GM21825 (cell line): Measurements from ENCODE around the gene C1orf226.
"Not testable (repeated sequence)": the region's sequence is repeated elsewhere in the genome, so short reads cannot be mapped to it uniquely, and the experiment has no call there.

ENCODE experiments used
- ATAC-seq: cut with Tn5 transposase; IDR thresholded peaks from one replicate; pipeline ENCODE4 v1.9.1; 2021; ENCODE audit warnings: mild to moderate bottlenecking, moderate library complexity; ENCODE audit not compliant: unreplicated experiment

The C1orf226 gene

DNA sequence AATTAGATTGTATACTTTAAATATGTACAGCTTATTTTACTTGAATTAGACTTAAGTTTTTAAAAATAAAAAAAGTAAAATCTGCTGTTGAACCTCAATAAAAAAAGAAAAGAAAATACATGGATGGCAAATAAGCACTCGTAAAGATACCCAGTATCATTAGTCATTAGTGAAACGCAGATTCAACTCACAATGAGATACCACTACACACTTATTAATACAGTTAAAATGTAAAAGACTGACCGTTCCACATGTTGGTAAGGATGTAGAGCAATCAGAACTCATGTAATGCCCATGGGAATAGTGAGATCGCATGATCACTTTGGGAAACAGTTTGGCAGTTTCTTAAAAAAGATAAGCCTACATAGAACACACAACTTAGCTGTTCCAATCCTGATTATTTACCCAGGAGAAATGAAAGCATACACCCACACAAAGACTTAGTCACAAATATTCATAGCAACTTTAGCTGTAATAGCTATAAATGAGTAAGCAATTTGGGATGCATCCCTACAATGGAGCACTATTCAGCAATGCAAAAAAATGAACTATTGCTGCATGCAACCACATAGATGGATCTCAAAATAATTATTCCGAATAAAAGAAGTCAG lies 23.1 kb downstream of the C1orf226 start:
- no peak for ATAC-seq

DNA sequence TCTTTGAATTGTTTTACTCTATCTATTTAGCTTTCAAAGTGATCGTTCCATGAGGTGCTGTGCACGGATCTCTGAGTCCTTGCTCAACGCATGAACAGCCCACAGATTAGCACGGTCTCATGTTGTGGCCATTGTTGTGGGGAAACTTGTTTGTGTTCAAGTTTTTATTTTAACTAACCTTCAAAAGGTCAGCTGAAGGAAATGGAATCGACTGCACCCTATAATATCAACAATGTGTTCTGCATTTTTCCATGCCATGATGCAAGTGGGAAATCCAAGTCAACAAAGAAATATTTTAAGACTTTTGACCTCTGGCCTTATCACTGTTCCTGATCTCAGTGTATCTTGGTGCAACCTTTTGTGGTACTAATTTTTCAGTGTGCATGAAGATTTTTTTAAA lies 24.3 kb downstream of the C1orf226 start:
- no peak for ATAC-seq

DNA sequence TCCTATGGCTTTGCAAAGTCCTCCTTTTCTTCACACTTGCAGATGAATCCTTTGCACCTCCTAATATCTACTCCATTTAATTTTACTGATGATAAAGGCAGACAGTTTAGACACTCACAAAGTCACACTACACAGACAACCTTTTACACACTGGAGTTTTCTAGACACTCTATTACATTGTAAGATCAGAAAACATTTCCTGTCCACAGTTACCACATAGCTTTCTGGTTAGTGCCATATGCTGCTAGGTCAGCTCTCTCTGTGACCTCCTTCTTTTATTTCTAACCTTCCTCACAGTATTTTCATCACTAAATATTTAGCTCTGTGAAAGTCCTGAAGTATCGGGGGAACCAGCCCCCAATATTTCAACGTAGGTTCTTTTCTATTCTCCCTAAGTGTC lies 25.3 kb downstream of the C1orf226 start:
- ATAC-seq = no peak

DNA sequence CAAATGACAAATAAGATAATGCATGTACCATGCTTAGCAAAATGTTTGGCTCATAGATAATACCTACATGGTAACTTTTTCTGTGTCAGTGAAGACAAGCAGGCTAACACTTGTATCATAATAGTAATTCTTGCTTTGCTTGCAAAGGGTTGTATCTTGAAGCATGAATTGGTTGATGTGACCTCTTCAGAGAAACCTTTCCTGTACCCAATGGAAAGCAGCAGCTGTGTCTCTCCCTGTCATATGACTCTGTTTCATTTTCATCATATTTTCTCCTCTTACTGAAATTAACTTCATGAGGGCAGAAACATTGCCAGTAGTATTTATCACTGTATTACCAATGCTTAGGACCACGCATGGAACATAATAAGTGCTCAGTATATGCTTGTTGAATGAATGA lies 26.0 kb downstream of the C1orf226 start:
- no peak for ATAC-seq

DNA sequence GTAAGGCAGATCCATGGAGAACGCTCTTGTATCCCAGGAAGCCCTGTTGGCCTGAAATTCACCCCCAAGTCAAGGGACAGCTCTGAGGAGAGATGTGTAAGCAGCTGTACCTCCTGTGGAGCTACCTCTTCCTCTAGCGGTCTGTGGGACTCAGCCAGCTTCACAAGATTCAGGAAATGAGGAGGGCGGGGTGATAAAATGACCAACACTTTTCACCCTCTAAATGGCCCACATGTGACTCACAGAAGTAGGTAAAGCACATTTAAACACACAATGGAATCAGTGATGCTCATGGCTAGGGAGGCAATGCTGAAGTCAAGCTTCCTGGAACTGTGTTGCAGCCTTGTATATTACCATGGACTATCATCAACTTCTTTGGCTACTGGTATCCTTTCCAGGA lies 30.5 kb downstream of the C1orf226 start, which contains the start of gene SH2D1B:
SH2D1B (minus strand) TSS at position 135 of the 400 bp plus-strand sequence; CDS start at position 15, 120 bp downstream.
- no peak for ATAC-seq

DNA sequence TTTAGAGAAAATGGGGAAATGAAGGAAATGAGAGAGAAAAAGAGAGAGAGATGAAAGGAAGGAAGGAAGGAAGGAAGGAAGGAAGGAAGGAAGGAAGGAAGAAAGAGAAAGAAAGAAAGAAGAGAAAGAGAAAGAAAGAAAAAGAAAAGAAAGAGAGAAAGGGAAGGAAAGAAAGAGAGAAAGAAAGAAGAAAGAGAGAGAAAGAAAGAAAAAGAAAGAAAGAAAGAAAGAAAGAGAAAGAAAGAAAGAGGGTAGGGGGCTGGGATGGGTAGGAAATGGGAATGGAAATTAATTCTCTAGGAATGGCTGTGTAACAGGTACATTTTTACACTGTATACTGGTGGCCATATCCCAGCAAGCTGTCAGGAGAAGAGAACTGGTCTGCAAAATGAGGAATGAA lies 34.7 kb downstream of the C1orf226 start:
- ATAC-seq = no peak

DNA sequence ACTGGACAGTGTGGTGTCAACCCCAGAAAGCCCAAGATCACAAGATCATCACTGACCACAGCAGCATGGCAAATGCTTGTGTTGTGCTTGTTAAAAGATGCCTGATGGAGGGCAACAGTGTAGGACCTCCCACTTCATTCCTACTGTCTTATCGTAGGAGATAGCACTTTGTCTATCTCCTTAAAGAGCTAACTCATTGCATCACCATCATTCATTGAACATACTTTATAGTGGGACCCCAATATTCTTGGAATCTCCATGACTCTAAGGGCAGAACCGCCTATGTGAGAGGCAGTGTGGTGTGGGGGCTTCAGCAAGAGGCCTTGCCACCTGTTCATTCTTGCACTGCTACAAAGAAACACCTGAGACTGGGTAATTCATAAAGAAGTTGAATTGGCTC lies 35.4 kb downstream of the C1orf226 start:
- no peak for ATAC-seq

DNA sequence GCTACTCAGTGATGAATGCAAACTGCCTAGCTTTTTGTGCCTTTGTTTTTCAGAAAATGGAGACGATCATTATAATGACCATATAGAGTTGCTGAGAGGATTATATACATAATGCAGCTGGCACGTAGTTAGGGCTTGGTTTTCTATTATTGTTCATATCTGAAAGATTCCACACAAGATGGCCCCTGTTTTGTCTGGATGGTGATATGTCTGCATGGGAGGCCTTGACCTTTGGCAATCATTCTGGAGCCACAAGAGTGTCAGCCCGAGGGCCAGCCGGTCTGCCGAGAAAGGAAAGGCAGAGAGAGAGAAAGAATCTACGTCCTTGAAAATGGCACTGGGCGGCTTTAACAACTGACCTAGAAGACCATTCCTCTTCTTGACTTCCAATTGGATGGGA lies 36.1 kb downstream of the C1orf226 start:
- no peak for ATAC-seq

DNA sequence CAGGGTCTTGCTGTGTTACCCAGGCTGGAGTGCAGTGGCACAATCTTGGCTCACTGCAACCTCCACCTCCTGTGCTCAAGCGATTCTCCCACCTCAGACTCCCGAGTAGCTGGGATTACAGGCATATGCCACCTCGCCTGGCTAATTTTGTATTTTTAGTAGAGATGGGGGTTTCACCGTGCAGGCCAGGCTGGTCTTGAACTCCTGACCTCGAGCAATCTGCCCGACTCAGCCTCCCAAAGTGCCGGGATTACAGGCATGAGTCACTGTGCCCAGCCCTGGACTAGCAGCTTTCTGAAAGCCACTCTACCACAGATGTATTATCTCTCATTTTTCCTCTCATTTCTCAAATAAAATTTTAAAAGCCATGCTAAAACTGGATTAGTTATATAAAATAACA lies 37.1 kb downstream of the C1orf226 start:
- not testable (repeated sequence) for ATAC-seq

DNA sequence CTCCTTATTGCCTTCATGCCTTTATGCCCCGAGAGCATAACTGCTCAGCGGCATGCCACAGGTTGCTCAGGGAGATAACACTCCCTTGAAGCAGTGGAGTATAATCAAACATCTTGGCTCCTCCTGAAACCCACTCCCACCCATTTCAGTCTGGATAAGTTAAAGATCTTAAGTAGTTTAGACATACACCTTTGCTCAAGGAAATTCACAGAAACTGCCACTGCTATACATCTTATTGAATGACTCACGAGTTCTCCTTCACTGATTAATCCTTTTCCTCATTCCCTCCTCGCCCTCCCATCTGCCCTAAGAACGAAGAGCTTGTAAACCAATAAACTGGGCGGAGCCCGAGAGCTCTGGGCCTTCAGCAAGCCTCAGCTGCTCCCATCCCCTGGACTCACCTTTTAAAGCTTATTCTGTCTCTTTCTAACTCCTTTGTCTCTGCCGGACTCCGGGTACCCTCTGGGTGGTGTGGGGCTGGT lies 38.0 kb downstream of the C1orf226 start:
- not testable (repeated sequence) for ATAC-seq

DNA sequence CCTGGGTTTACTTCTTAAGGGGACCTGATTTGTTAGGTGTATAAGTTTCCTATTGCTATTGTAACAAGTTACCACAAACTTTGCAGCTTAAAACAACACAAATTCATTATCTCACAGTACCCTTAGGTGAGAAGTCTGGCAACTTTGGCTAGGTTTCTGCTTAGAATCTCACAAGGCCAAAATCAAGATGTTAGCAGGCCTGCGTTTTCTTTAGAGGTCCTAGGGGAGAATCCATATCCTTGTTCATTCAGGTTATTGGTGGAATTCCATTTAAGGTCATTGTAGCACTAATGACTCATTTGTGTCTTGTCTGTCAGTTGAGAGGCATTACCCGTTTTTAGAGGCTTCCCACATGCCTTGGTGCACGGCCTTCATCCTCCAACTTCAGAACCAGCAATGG lies 38.6 kb downstream of the C1orf226 start:
- no peak for ATAC-seq

DNA sequence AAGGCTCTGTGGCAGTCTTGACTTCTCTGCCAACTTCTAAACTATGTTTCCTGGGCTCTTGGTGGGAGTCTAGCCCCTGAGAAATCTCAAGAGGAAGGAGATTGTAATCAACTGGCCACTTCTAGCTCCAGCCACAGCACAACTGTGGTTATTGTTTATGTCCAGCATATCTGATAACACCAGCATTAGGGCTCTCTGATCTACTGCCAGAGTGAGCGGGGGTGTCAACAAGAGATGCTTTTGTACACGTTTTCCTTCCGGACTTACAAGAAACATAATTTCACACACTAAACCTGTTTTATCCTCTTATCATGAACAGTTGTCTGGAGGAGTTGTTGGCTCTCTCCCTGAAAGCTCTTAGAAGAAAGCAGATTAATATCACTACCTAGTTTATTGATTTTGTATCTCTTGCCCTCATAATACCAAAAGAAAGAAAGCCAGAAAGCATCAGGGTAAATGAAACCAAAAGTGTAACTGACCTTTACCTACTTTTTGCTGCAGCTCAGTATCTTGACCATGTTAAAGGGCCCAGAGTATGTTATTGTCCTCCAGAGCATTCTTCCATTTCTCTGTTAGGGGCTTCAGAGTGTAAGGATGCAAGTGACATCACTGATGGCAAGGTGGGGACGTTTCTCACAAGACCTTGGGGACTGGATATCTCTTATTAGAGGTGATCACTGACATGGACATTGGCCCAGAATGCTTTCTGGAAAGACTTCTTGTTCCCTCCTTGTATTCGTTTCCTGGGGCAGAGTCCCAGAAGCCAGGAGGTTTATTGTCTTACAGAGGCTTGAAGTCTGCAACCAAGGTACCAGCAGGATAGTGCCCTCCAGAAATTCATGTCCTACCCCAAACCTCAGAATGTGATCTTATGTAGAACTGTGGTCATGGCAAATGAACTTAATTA lies 40.0 kb downstream of the C1orf226 start:
- no peak for ATAC-seq

DNA sequence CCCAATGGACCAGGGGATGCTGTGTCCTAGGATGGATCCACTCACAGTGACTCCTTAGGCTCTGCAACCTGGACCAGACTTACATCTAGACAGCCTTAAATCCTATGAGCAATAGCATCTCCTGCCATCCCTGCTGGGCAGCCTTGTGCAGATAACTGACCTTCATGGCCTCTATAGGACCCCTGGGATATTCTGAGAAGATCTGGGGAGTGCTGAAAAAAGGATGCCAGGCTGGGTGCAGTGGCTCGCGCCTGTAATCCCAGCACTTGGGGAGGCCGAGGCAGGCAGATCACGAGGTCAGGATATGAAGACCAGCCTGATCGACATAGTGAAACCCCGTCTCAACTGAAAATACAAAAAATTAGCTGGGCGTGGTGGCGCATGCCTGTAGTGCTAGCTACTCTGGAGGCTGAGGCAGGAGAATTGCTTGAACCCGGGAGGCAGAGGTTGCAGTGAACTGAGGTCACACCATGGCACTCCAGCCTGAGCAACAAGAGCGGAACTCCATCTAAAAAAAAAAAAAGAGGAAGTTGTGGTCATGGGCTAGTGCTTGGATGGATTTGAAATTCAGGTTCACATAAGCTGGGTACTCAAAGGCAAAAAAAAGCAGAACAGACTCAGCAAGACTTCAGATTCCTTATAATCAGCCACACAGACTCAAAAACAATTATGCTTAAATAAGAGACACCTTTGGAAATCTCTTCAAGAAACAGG lies 41.3 kb downstream of the C1orf226 start:
- ATAC-seq = no peak

DNA sequence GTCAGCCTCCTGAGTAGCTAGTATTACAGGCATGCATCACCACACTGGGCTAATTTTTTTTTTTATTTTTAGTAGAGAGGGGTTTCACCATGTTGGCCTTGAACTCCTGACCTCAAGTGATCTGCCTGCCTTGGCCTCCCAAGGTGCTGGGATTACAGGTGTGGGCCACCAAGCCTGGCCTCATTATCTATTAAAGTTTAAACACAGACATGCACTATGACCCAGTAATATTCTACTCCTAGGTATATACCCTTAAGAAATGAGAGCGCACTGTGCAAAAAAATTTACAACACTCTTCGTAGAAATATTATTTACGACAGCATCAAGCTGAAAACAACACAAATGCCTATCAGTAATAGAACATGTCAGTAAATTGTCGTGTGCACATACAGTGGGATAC lies 49.1 kb downstream of the C1orf226 start:
- no peak for ATAC-seq

DNA sequence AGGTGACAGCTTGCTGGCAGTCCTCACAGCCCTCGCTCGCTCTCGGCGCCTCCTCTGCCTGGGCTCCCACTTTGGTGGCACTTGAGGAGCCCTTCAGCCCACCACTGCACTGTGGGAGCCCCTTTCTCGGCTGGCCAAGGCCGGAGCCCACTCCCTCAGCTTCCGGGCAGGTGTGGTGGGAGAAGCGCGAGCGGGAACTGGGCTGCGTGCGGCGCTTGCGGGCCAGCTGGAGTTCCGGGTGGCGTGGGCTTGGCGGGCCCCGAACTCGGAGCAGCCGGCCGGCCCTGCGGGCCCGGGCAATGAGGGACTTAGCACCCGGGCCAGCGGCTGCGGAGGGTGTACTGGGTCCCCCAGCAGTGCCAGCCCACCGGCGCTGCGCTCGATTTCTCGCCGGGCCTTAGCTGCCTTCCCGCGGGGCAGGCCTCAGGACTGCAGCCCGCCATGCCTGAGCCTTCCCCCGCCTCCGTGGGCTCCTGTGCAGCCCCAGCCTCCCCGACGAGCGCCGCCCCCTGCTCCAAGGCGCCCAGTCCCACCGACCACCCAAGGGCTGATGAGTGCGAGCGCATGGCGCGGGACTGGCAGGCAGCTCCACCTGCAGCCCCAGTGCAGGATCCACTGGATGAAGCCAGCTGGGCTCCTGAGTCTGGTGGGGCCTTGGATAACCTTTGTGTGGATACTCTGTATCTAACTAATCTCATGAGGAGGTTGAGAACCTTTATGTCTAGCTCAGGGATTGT lies 51.6 kb downstream of the C1orf226 start:
- ATAC-seq = not testable (repeated sequence)
